ENCODE data around the gene THEM4. TPM values are rescaled to one million over a fixed set of nuclear protein-coding genes. Genes with fewer than 3 reads are reported as not detected.

Gene THEM4
- total RNA-seq, 1 donor from 2014 or later = 9.0 TPM

GRCh38 chr1:151853411-151853943 lies 55.8 kb downstream of the THEM4 start, which contains the start of gene THEM5:
TSS of gene THEM5 (minus strand) at chr1:151853712. CDS start at chr1:151853565, 147 bp downstream.
- Mint-ChIP-seq H3K9me3 (ENCODE audit: unreplicated experiment) (no peaks in the 10 kb centered on the region), H3K27ac (ENCODE audit: unreplicated experiment) (no peak within 1 kb of the TSS), H3K36me3 (ENCODE audit: low read depth, unreplicated experiment) (peaks cover 3% of the 10 kb centered on the region), H3K27me3 (ENCODE audit: unreplicated experiment) (peaks cover 6% of the 10 kb centered on the region), H3K4me3 (ENCODE audit: unreplicated experiment) (no peak within 1 kb of the TSS), H3K4me1 (ENCODE audit: unreplicated experiment) (peaks cover 28% of the 10 kb centered on the region)
- no peak for DNase-seq (ENCODE audit: low spot score)
- TF ChIP-seq CTCF (IDR thresholded peaks at IDR 0.05; ENCODE audit: unreplicated experiment) = no peak

GRCh38 chr1:151852733-151853132 lies 56.6 kb downstream of the THEM4 start:
- TF ChIP-seq CTCF (IDR thresholded peaks at IDR 0.05; ENCODE audit: unreplicated experiment) = no peak
- peaks cover 8% of the 10 kb centered on the region for H3K27me3 Mint-ChIP-seq (ENCODE audit: unreplicated experiment)
- peaks cover 3% of the 10 kb centered on the region for H3K36me3 Mint-ChIP-seq (ENCODE audit: low read depth, unreplicated experiment)
- no peaks in the 10 kb centered on the region for H3K9me3 Mint-ChIP-seq (ENCODE audit: unreplicated experiment)
- H3K4me1 Mint-ChIP-seq (ENCODE audit: unreplicated experiment) = peaks cover 29% of the 10 kb centered on the region
- no peak for DNase-seq (ENCODE audit: low spot score)
- H3K4me3 Mint-ChIP-seq (ENCODE audit: unreplicated experiment) = no peak overlapping the region
- no peak overlapping the region for H3K27ac Mint-ChIP-seq (ENCODE audit: unreplicated experiment)

GRCh38 chr1:151851886-151852285 lies 57.4 kb downstream of the THEM4 start:
- DNase-seq (ENCODE audit: low spot score) = no peak
- no peak overlapping the region for H3K27ac Mint-ChIP-seq (ENCODE audit: unreplicated experiment)
- H3K36me3 Mint-ChIP-seq (ENCODE audit: low read depth, unreplicated experiment) = no peaks in the 10 kb centered on the region
- TF ChIP-seq CTCF (IDR thresholded peaks at IDR 0.05; ENCODE audit: unreplicated experiment) = no peak
- H3K27me3 Mint-ChIP-seq (ENCODE audit: unreplicated experiment) = peaks cover 8% of the 10 kb centered on the region
- H3K9me3 Mint-ChIP-seq (ENCODE audit: unreplicated experiment) = no peaks in the 10 kb centered on the region
- no peak overlapping the region for H3K4me3 Mint-ChIP-seq (ENCODE audit: unreplicated experiment)
- peaks cover 27% of the 10 kb centered on the region for H3K4me1 Mint-ChIP-seq (ENCODE audit: unreplicated experiment)

DNA sequence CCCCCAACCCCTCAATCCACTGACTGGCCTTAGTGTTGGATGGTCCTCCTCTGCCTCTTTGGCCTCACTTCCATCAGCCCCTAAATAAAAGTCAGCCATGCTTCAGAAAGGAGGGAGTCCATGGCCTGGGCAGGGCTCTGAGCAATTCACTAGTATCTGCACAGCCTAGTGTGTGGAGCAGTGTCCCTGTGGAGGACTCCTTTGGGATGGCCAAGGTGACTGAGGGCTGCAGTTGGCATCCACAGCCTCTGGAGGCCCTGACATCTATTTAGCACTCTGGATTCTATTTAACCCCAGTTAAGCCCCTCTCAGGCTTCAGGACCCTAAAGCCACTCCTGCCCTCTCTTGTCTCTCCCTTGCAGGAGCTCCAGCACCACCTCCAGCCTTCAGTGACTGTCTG lies 59.4 kb downstream of the THEM4 start:
- no peak overlapping the region for H3K27ac Mint-ChIP-seq (ENCODE audit: unreplicated experiment)
- peaks cover 10% of the 10 kb centered on the region for H3K27me3 Mint-ChIP-seq (ENCODE audit: unreplicated experiment)
- TF ChIP-seq CTCF (IDR thresholded peaks at IDR 0.05; ENCODE audit: unreplicated experiment) = no peak
- no peak for DNase-seq (ENCODE audit: low spot score)
- no peaks in the 10 kb centered on the region for H3K9me3 Mint-ChIP-seq (ENCODE audit: unreplicated experiment)
- peaks cover 34% of the 10 kb centered on the region for H3K4me1 Mint-ChIP-seq (ENCODE audit: unreplicated experiment)
- peaks cover 3% of the 10 kb centered on the region for H3K36me3 Mint-ChIP-seq (ENCODE audit: low read depth, unreplicated experiment)
- no peak overlapping the region for H3K4me3 Mint-ChIP-seq (ENCODE audit: unreplicated experiment)

GRCh38 chr1:151849126-151849525 lies 60.2 kb downstream of the THEM4 start:
- H3K36me3 Mint-ChIP-seq (ENCODE audit: low read depth, unreplicated experiment) = peaks cover 10% of the 10 kb centered on the region
- H3K27me3 Mint-ChIP-seq (ENCODE audit: unreplicated experiment) = peaks cover 11% of the 10 kb centered on the region
- H3K4me1 Mint-ChIP-seq (ENCODE audit: unreplicated experiment) = peaks cover 41% of the 10 kb centered on the region
- H3K27ac Mint-ChIP-seq (ENCODE audit: unreplicated experiment) = peak overlapping the region; percentile 49
- no peaks in the 10 kb centered on the region for H3K9me3 Mint-ChIP-seq (ENCODE audit: unreplicated experiment)
- H3K4me3 Mint-ChIP-seq (ENCODE audit: unreplicated experiment) = no peak overlapping the region
- DNase-seq (ENCODE audit: low spot score) = no peak
- TF ChIP-seq CTCF (IDR thresholded peaks at IDR 0.05; ENCODE audit: unreplicated experiment) = no peak
